PC-9 (cell line): ENCODE measurements around the gene CASKIN1. TPM values are rescaled to one million over a fixed set of nuclear protein-coding genes. Genes with fewer than 3 reads are reported as not detected.
A peak's percentile ranks its signal among the peaks of the same experiment; 100 is the strongest.

Experiments used
- BruUV-seq: library from RNA; stranded (reverse); fragments of 400-500 nt; replicated peaks from 2 replicates; lab custom pipeline; 2021; lab: Mats Ljungman, UMichigan
- CTCF ChIA-PET: fragments of 300-600 bp; sonication (Branson Sonifier 250); formaldehyde crosslinking; loops from one replicate; lab custom pipeline; 2022; ENCODE audit warnings: antibody characterized with exemption; lab: Charles Lee
- POLR2A ChIA-PET: fragments of 300-600 bp; sonication (Branson Sonifier 250); formaldehyde crosslinking; loops from one replicate; lab custom pipeline; 2022; ENCODE audit warnings: antibody characterized with exemption; ENCODE audit not compliant: unreplicated experiment; lab: Charles Lee
- DNase-seq, 2 experiments: peaks; one replicate each; pipeline versions ENCODE4 v3.0.0 to v3.0.0-alpha.2; 2015 to 2022; ENCODE audit warnings: mixed read lengths in 1 of 2
- H2AFZ ChIP-seq: fragments of 200-600 bp; sonication (generic); 2 replicates; pipeline ENCODE4 v1.8.1; 2017; ENCODE audit warnings: antibody characterized with exemption
- H3F3A ChIP-seq: fragments of 200-600 bp; sonication (generic); 2 replicates; pipeline ENCODE4 v1.8.1; 2017; ENCODE audit warnings: antibody characterized with exemption, mild to moderate bottlenecking, low read depth; ENCODE audit not compliant: insufficient read depth
- H3K27ac ChIP-seq: fragments of 200-600 bp; sonication (generic); 2 replicates; pipeline ENCODE4 v1.6.1; 2016; ENCODE audit warnings: mixed run types
- H3K27me3 ChIP-seq: fragments of 200-600 bp; sonication (generic); 2 replicates; pipeline ENCODE4 v1.6.1; 2016; ENCODE audit warnings: low read depth, mixed run types; ENCODE audit not compliant: insufficient read depth
- H3K36me3 ChIP-seq: fragments of 200-600 bp; sonication (generic); 2 replicates; pipeline ENCODE4 v1.6.1; 2016; ENCODE audit warnings: low read depth, mixed run types
- H3K4me1 ChIP-seq: fragments of 200-600 bp; sonication (generic); replicated peaks from 2 replicates; pipeline ENCODE4 v1.6.1; 2016; ENCODE audit warnings: mixed run types; ENCODE audit not compliant: insufficient read depth
- H3K4me2 ChIP-seq: fragments of 200-600 bp; sonication (generic); 2 replicates; pipeline ENCODE4 v1.6.1; 2017; ENCODE audit warnings: mixed run types
- H3K4me3 ChIP-seq: fragments of 200-600 bp; sonication (generic); 2 replicates; pipeline ENCODE4 v1.6.1; 2016; ENCODE audit warnings: mixed run types
- H3K79me2 ChIP-seq: fragments of 200-600 bp; sonication (generic); 2 replicates; pipeline ENCODE4 v1.6.1; 2017; ENCODE audit warnings: low read depth, mixed run types
- H3K9me2 ChIP-seq: fragments of 200-600 bp; sonication (generic); 2 replicates; pipeline ENCODE4 v1.8.1; 2017; ENCODE audit warnings: mild to moderate bottlenecking; ENCODE audit not compliant: insufficient read depth
- H3K9me3 ChIP-seq: fragments of 200-600 bp; sonication (generic); 2 replicates; pipeline ENCODE4 v1.8.1; 2016; ENCODE audit warnings: low read depth; ENCODE audit not compliant: insufficient read depth
- H4K20me1 ChIP-seq: fragments of 200-600 bp; sonication (generic); 2 replicates; pipeline ENCODE4 v1.8.1; 2017; ENCODE audit not compliant: insufficient read depth
- CTCF ChIP-seq: fragments of 200-600 bp; sonication (generic); conservative IDR thresholded peaks from 2 replicates; pipeline ENCODE4 v1.6.1; 2017; ENCODE audit warnings: mixed run types, antibody characterized with exemption, mild to moderate bottlenecking, moderate library complexity
- EZH2 ChIP-seq: fragments of 200-600 bp; sonication (generic); IDR thresholded peaks from 2 replicates; pipeline ENCODE4 v1.8.0; 2017; ENCODE audit warnings: antibody characterized with exemption, low read depth
- intact Hi-C: fragments of 100-400 bp; cut with micrococcal nuclease; formaldehyde crosslinking; loops from one replicate; pipeline ENCODE4 v1.10.0; 2022; ENCODE audit not compliant: unreplicated experiment
- total RNA-seq: library from RNA; stranded (reverse); gene quantifications from 2 replicates; pipeline ENCODE4 v1.2.3, GENCODE V29; 2021

The CASKIN1 gene
- total RNA-seq, 1 experiment from 2014 or later = 2.1 TPM

- no peak overlapping the region for H2AFZ ChIP-seq
- H3K4me1 ChIP-seq = peaks cover 52% of the 10 kb centered on the region
- H3K79me2 ChIP-seq = peaks cover 80% of the 10 kb centered on the region
- no peak overlapping the region; the same call in 1 of the 2 replicates for H3K4me3 ChIP-seq
- peaks cover 36% of the 10 kb centered on the region for H3F3A ChIP-seq
- POLR2A ChIA-PET = no interaction called here
- no peaks in the 10 kb centered on the region for H3K27me3 ChIP-seq
- H3K9me2 ChIP-seq = no peaks in the 10 kb centered on the region
- peaks cover 74% of the 10 kb centered on the region for H4K20me1 ChIP-seq
- intact Hi-C loops = no loop called here
- H3K36me3 ChIP-seq = no peaks in the 10 kb centered on the region
- no peak for DNase-seq
- CTCF ChIA-PET = no interaction called here
- no peaks in the 10 kb centered on the region for H3K9me3 ChIP-seq
- peak overlapping the region; percentile 66 for H3K4me2 ChIP-seq
- BruUV-seq = no TSS peak
- no peak for TF ChIP-seq EZH2
- no peak for TF ChIP-seq CTCF
- H3K27ac ChIP-seq = peak overlapping the region; percentile 74
These were observed 34.5 kb downstream of the CASKIN1 start for GRCh38 chr16:2161911-2162310.

DNA sequence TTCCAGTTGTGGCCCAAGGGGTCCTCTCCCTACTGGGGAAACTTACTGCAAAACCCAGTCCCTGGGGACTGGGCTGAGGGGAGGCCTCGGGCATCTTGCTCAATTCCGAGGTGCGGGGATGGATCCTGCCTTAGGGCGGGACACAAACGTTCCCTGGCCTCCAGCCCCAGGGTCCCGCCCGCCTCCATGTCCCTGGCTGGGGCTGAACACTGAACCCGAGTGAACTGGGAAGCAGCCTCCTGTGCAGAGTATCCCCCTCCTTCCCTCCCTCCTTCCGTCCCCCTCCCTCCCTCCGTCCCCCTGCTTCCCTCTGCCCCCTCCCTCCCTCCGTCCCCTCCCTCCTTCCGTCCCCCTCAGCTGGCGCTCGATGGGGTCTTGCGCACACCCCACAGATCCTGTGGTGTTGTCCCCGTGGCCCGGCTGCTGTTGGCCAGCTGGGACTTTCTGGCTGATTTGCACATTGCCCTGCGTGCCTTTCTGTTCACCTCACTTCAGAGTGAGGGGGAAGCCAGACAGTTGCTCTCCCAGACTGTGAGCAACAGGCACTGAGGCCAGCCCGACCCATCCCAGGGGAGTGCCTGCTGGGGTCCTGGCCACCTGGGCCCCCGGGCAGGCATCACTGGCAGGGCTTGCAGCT, 35.4 kb downstream of the CASKIN1 start:
- POLR2A ChIA-PET = no interaction called here
- no peak for TF ChIP-seq EZH2
- no peak for TF ChIP-seq CTCF
- no peaks in the 10 kb centered on the region for H3K9me2 ChIP-seq
- no peak for DNase-seq
- H3K4me2 ChIP-seq = no peak overlapping the region
- no peak overlapping the region for H3K27ac ChIP-seq
- no peaks in the 10 kb centered on the region for H3K36me3 ChIP-seq
- CTCF ChIA-PET = no interaction called here
- H3K4me3 ChIP-seq = no peak overlapping the region
- intact Hi-C loops = no loop called here
- H3K4me1 ChIP-seq = peaks cover 49% of the 10 kb centered on the region
- peaks cover 81% of the 10 kb centered on the region for H3K79me2 ChIP-seq
- H3K9me3 ChIP-seq = no peaks in the 10 kb centered on the region
- H3F3A ChIP-seq = peaks cover 31% of the 10 kb centered on the region
- BruUV-seq = no TSS peak
- no peak overlapping the region for H2AFZ ChIP-seq
- peaks cover 75% of the 10 kb centered on the region for H4K20me1 ChIP-seq
- no peaks in the 10 kb centered on the region for H3K27me3 ChIP-seq

- no TSS peak for BruUV-seq
- Histone ChIP-seq H4K20me1 (peaks cover 71% of the 10 kb centered on the region), H3K4me3 (no peak overlapping the region), H2AFZ (no peak overlapping the region), H3K27me3 (no peaks in the 10 kb centered on the region), H3K4me1 (peaks cover 45% of the 10 kb centered on the region), H3K9me3 (no peaks in the 10 kb centered on the region), H3K4me2 (no peak overlapping the region), H3F3A (peaks cover 34% of the 10 kb centered on the region), H3K36me3 (peaks cover 7% of the 10 kb centered on the region), H3K79me2 (peaks cover 80% of the 10 kb centered on the region), H3K9me2 (no peaks in the 10 kb centered on the region), H3K27ac (no peak overlapping the region)
- peak in 1 of 2 experiments; percentile 72 for DNase-seq
- intact Hi-C loops = no loop called here
- TF ChIP-seq EZH2 (no peak), CTCF (no peak)
- POLR2A ChIA-PET = no interaction called here
- CTCF ChIA-PET = interaction anchor here (0.6 kb wide), 4 partner anchors 92 to 177 kb away, joined by 3 to 13 read pairs (median 6); partner anchors contain the start of gene ECI1
These were observed 37.1 kb downstream of the CASKIN1 start for GRCh38 chr16:2159175-2159838.
